Middle frontal gyrus (tissue), 1 donor: ENCODE measurements around the gene EFNA1.
A peak's percentile ranks its signal among the peaks of the same experiment; 100 is the strongest.
"Not testable (repeated sequence)": the region's sequence is repeated elsewhere in the genome, so short reads cannot be mapped to it uniquely, and the experiment has no call there.

Source experiments
- DNase-seq: peaks from one replicate; pipeline ENCODE4 v3.0.0-alpha.2; 2015; ENCODE audit warnings: low spot score; ENCODE audit errors: extremely low spot score

EFNA1 gene

GRCh38 chr1:155145491-155145890 lies 17.8 kb downstream of the EFNA1 start:
- no peak for DNase-seq

- DNase-seq = not testable (repeated sequence)
Measured at GRCh38 chr1:155155996-155156643, 28.4 kb downstream of the EFNA1 start.

- no peak for DNase-seq
Measured at GRCh38 chr1:155158991-155159390, 31.3 kb downstream of the EFNA1 start.

GRCh38 chr1:155160128-155160527 lies 32.5 kb downstream of the EFNA1 start:
- DNase-seq = no peak

GRCh38 chr1:155162631-155163030 lies 35.0 kb downstream of the EFNA1 start:
- not testable (repeated sequence) for DNase-seq

GRCh38 chr1:155163785-155164184 lies 36.1 kb downstream of the EFNA1 start:
- DNase-seq = not testable (repeated sequence)

GRCh38 chr1:155164625-155165024 lies 36.9 kb downstream of the EFNA1 start:
- DNase-seq = not testable (repeated sequence)

GRCh38 chr1:155166051-155166470 lies 38.4 kb downstream of the EFNA1 start:
- no peak for DNase-seq

GRCh38 chr1:155166471-155167165 lies 38.9 kb downstream of the EFNA1 start:
- DNase-seq = no peak

GRCh38 chr1:155167166-155168104 lies 39.8 kb downstream of the EFNA1 start:
- peak; percentile 71 for DNase-seq

- DNase-seq = not testable (repeated sequence)
Measured at GRCh38 chr1:155168105-155168445, 40.4 kb downstream of the EFNA1 start.

- no peak for DNase-seq
Measured at GRCh38 chr1:155168456-155169210, 41.0 kb downstream of the EFNA1 start.

GRCh38 chr1:155169541-155169940 lies 41.9 kb downstream of the EFNA1 start:
- no peak for DNase-seq

- DNase-seq = no peak
Measured at GRCh38 chr1:155170101-155170785, 42.6 kb downstream of the EFNA1 start.

GRCh38 chr1:155170806-155171205 lies 43.1 kb downstream of the EFNA1 start:
- no peak for DNase-seq

- no peak for DNase-seq
Measured at GRCh38 chr1:155171836-155172731, 44.4 kb downstream of the EFNA1 start.

GRCh38 chr1:155172732-155173477 lies 45.2 kb downstream of the EFNA1 start, which contains the start of gene KRTCAP2:
Gene KRTCAP2, minus strand, starts transcription at chr1:155173304. Its CDS starts 80 bp downstream, at chr1:155173224.
- DNase-seq = peak; percentile 91

GRCh38 chr1:155173478-155174323 lies 46.0 kb downstream of the EFNA1 start, which contains the start of gene TRIM46:
Gene TRIM46, plus strand, starts transcription at chr1:155173849. Its CDS starts 118 bp downstream, at chr1:155173967.
- DNase-seq = peak; percentile 10
